HG03439 (cell line): ENCODE data around the gene OR5H2.
"Not testable (repeated sequence)": the region's sequence is repeated elsewhere in the genome, so short reads cannot be mapped to it uniquely, and the experiment has no call there.

ENCODE experiments used
- ATAC-seq: cut with Tn5 transposase; IDR thresholded peaks from one replicate; pipeline ENCODE4 v1.9.1; 2021; ENCODE audit warnings: mild to moderate bottlenecking, moderate library complexity; ENCODE audit not compliant: unreplicated experiment

The OR5H2 gene

GRCh38 chr3:98282205-98282604 is at the start of gene OR5H2:
OR5H2 (plus strand) TSS chr3:98282505; CDS start chr3:98282903, 398 bp downstream.
- no peak for ATAC-seq

- no peak for ATAC-seq
Measured at GRCh38 chr3:98233468-98233867, 48.8 kb upstream of the OR5H2 start.

GRCh38 chr3:98240131-98240530 is 42.2 kb upstream of the OR5H2 start:
- no peak for ATAC-seq

GRCh38 chr3:98242155-98242554 is 40.1 kb upstream of the OR5H2 start:
- ATAC-seq: no peak

GRCh38 chr3:98243843-98244242 is 38.5 kb upstream of the OR5H2 start:
- no peak for ATAC-seq

GRCh38 chr3:98246142-98246541 is 36.2 kb upstream of the OR5H2 start:
- no peak for ATAC-seq

GRCh38 chr3:98256026-98256425 is 26.3 kb upstream of the OR5H2 start:
- not testable (repeated sequence) for ATAC-seq

GRCh38 chr3:98259707-98260106 is 22.6 kb upstream of the OR5H2 start:
- ATAC-seq: no peak

GRCh38 chr3:98262046-98262445 is 20.3 kb upstream of the OR5H2 start:
- ATAC-seq: no peak

GRCh38 chr3:98263944-98264343 is 18.4 kb upstream of the OR5H2 start, which contains the start of gene OR5H6:
OR5H6 (plus strand) TSS chr3:98264244; CDS start chr3:98264333, 89 bp downstream.
- ATAC-seq: no peak

- ATAC-seq: no peak
Measured at GRCh38 chr3:98269846-98270245, 12.5 kb upstream of the OR5H2 start.

GRCh38 chr3:98272126-98272525 is 10.2 kb upstream of the OR5H2 start:
- ATAC-seq: no peak

- ATAC-seq: no peak
Measured at GRCh38 chr3:98274914-98275313, 7.4 kb upstream of the OR5H2 start.

- ATAC-seq: no peak
Measured at GRCh38 chr3:98290916-98291315, 8.6 kb downstream of the OR5H2 start.

GRCh38 chr3:98291332-98291957 is 9.1 kb downstream of the OR5H2 start:
- no peak for ATAC-seq

- no peak for ATAC-seq
Measured at GRCh38 chr3:98322101-98322500, 39.8 kb downstream of the OR5H2 start.

GRCh38 chr3:98322686-98323085 is 40.4 kb downstream of the OR5H2 start:
- ATAC-seq: no peak

GRCh38 chr3:98323425-98323824 is 41.1 kb downstream of the OR5H2 start:
- no peak for ATAC-seq

GRCh38 chr3:98325055-98325454 is 42.8 kb downstream of the OR5H2 start:
- ATAC-seq: no peak

- no peak for ATAC-seq
Measured at GRCh38 chr3:98326105-98326893, 44.0 kb downstream of the OR5H2 start.

- ATAC-seq: peak; percentile 59
Measured at GRCh38 chr3:98326945-98327344, 44.6 kb downstream of the OR5H2 start.

GRCh38 chr3:98328933-98329332 is 46.6 kb downstream of the OR5H2 start:
- ATAC-seq: no peak
